A204.1 (cell line): ENCODE data around the gene STIM2.

Source experiments
- FAIRE-seq: peaks from 2 replicates; lab custom pipeline; 2012; peaks lifted over from hg19 to GRCh38; lab: Jason Lieb, UNC

STIM2 gene

GRCh38 chr4:27042411-27042810 is 181.8 kb downstream of the STIM2 start:
- no peak for FAIRE-seq

- FAIRE-seq: no peak
Measured at GRCh38 chr4:27043200-27043599, 182.6 kb downstream of the STIM2 start.

- FAIRE-seq: no peak
Measured at GRCh38 chr4:27046851-27047250, 186.2 kb downstream of the STIM2 start.

GRCh38 chr4:27048429-27049238 is 188.0 kb downstream of the STIM2 start:
- FAIRE-seq: peak; percentile 97

- no peak for FAIRE-seq
Measured at GRCh38 chr4:27049239-27049829, 188.7 kb downstream of the STIM2 start.

GRCh38 chr4:27050731-27051130 is 190.1 kb downstream of the STIM2 start:
- no peak for FAIRE-seq

- FAIRE-seq: no peak
Measured at GRCh38 chr4:27055221-27055760, 194.7 kb downstream of the STIM2 start.

GRCh38 chr4:27056281-27056680 is 195.6 kb downstream of the STIM2 start:
- FAIRE-seq: no peak

GRCh38 chr4:27057053-27057452 is 196.4 kb downstream of the STIM2 start:
- FAIRE-seq: no peak

GRCh38 chr4:27057662-27058061 is 197.0 kb downstream of the STIM2 start:
- FAIRE-seq: no peak

GRCh38 chr4:27058819-27059406 is 198.3 kb downstream of the STIM2 start:
- FAIRE-seq: no peak

GRCh38 chr4:27059446-27059845 is 198.8 kb downstream of the STIM2 start:
- no peak for FAIRE-seq

- FAIRE-seq: no peak
Measured at GRCh38 chr4:27062256-27062655, 201.6 kb downstream of the STIM2 start.

- FAIRE-seq: no peak
Measured at GRCh38 chr4:27066591-27066990, 205.9 kb downstream of the STIM2 start.

- no peak for FAIRE-seq
Measured at GRCh38 chr4:27068151-27068867, 207.7 kb downstream of the STIM2 start.
